Peyer's patch (tissue), 4 donors: ENCODE measurements around the gene SIK1.
"Not testable (repeated sequence)": the region's sequence is repeated elsewhere in the genome, so short reads cannot be mapped to it uniquely, and the experiment has no call there.

Source experiments
- CTCF ChIP-seq, 6 experiments: fragments of 450-650 bp in 4 of 6; fragments of 200-600 bp in 2 of 6; sonication (generic) in 1 of 6; IDR thresholded peaks; one replicate each; pipeline ENCODE4 v1.5.1; 2017 to 2019; ENCODE audit warnings: antibody characterized with exemption in 6 of 6, mild to moderate bottlenecking in 3 of 6, moderate library complexity in 1 of 6
- POLR2A ChIP-seq, 2 donors: fragments of 450-650 bp; IDR thresholded peaks; one replicate each; pipeline ENCODE4 v1.5.1; 2017; ENCODE audit warnings: antibody characterized with exemption in 2 of 2, mild to moderate bottlenecking in 2 of 2, moderate library complexity in 2 of 2

- TF ChIP-seq CTCF, POLR2A (IDR thresholded peaks at IDR 0.05): not testable (repeated sequence)
Observed at GRCh38 chr21:43465159-43465558, 38.2 kb upstream of the SIK1 start.
